CD1c-positive myeloid dendritic cell (primary cell): ENCODE measurements around the gene PES1.
"Not testable (repeated sequence)": the region's sequence is repeated elsewhere in the genome, so short reads cannot be mapped to it uniquely, and the experiment has no call there.

Experiments used
- DNase-seq: peaks from one replicate; pipeline ENCODE4 v3.0.0-alpha.2; 2016; ENCODE audit errors: extremely low spot score

The PES1 gene

GRCh38 chr22:30609260-30610185, 17.8 kb upstream of the PES1 start:
- DNase-seq, result peak; percentile 91

DNA sequence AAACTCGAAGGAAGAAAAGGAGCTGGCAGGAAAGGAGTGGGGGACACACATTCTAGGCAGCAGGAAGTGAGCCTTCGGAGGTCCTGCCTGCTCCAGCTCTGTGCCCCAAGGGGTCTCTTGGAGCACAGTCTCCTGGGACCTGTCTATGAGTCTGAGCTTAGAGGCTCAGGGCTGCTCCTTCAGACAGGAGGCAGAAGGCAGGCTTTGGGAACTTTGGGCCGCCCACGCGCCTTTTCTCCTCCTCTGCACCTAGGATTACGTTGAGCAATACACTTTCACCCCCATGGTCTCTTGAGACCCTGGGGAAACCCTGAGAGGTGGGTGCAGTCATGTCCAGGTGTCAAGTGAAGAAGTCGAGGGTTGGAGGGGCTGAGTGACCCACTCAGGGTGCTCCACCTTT, 16.2 kb upstream of the PES1 start:
- no peak for DNase-seq

- DNase-seq, result no peak
Observed at GRCh38 chr22:30607300-30607930, 15.7 kb upstream of the PES1 start.

- DNase-seq, result peak; percentile 70
Observed at GRCh38 chr22:30606455-30607299, 15.0 kb upstream of the PES1 start, which contains the start of gene TCN2. TSS of gene TCN2 (plus strand) at chr22:30607174. CDS start at chr22:30607332, 158 bp downstream.

- DNase-seq, result peak; percentile 74
Observed at GRCh38 chr22:30605449-30606110, 13.9 kb upstream of the PES1 start.

DNA sequence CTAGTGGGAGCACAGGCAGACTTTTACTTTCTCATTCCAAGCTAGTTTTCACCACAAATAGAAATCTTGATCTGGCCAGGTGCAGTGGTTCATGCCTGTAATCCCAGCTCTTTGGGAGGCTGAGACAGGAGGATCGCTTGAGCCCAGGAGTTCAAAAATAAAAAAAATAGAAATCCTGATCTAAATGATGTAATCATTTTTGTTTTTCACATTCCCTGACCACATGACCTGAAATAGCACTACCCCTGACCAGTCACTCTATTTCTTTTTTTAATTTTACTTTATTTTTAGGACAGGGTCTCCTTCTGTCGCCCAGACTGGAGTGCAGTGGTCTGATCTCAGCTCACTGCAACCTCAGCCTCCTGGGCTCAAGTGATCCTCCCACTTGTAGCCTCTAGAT, 13.0 kb upstream of the PES1 start:
- no peak for DNase-seq

GRCh38 chr22:30603801-30604200, 12.1 kb upstream of the PES1 start:
- no peak for DNase-seq

GRCh38 chr22:30602049-30602448, 10.3 kb upstream of the PES1 start:
- peak; percentile 21 for DNase-seq

GRCh38 chr22:30601464-30601863, 9.8 kb upstream of the PES1 start:
- DNase-seq, result no peak

GRCh38 chr22:30600921-30601320, 9.2 kb upstream of the PES1 start:
- DNase-seq, result peak; percentile 38

DNA sequence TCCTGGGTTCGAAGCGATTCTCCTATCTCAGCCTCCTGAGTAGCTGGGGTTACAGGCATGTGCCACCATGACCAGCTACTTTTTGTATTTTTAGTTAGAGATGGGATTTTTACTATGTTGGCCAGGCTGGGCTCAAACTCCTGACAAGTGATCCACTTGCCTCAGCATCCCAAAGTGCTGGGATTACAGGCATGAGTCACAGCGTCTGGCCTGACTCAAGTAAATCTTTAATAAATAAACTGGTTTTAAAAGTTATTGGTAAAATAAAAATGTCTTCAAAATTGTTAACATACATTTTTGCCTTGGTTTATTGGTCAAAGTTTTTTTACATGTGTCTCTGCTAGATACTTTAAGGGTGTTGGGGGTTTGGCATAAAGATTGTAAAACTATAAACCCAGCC, 7.3 kb upstream of the PES1 start:
- no peak for DNase-seq

GRCh38 chr22:30596886-30597285, 5.2 kb upstream of the PES1 start:
- no peak for DNase-seq

GRCh38 chr22:30596199-30596598, 4.5 kb upstream of the PES1 start:
- DNase-seq, result no peak

DNA sequence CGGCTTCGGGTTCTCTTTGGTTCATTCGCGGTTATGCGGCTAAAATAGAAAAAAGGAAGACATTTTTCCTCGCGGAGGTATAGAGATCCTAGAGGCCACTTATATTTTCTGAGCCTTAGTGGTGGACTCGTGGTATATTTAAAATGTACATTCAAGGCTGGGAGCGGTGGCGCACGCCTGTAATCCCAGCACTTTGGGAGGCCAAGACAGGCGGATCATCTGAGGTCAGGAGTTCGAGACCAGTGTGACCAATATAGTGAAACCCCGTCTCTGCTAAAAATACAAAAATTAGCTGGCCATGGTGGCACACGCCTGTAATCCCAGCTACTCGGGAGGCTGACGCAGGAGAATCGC, 627 bp upstream of the PES1 start:
- DNase-seq, result not testable (repeated sequence)

- DNase-seq, result no peak
Observed at GRCh38 chr22:30591191-30591587, 521 bp downstream of the PES1 start.

DNA sequence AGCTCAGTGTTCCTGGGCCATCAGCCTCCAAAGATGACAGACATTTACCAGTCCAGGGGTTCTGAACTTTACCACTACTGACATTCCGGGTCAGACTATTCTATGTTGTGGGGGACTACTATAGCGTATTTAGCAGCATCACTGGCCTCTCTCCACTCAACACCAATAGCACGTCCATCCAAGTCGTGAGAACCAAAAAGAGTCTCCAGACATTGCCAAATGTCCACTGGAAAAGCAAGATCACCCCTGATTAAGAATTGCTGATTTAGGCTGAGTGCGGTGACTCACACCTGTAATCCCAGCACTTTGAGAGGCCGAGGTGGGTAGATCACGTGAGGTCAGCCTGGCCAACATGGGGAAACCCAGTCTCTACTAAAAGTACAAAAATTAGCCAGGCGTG, 5.3 kb downstream of the PES1 start:
- no peak for DNase-seq

DNA sequence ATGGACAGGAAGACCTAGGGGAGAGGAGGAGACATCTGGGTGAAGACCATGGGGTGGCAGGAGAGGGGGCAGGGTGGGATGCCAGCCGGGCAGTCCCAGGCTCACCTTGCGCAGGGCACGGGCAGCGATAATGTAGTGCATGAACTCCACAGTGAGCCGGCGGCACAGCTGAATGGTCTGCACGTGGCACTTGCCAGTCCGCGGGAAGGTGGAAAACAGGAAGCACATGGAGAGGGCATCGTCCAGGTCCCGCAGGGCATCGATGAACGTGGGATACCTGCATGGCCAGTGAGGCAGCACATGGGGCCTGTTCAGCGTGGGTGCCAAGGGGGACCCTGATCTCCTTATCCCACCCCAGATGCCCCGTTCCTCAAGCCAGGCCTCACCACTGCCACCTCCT, 7.3 kb downstream of the PES1 start:
- DNase-seq, result no peak

GRCh38 chr22:30582788-30583545, 8.7 kb downstream of the PES1 start:
- no peak for DNase-seq

GRCh38 chr22:30582051-30582450, 9.7 kb downstream of the PES1 start:
- DNase-seq, result no peak

- DNase-seq, result no peak
Observed at GRCh38 chr22:30580896-30581295, 10.8 kb downstream of the PES1 start.

DNA sequence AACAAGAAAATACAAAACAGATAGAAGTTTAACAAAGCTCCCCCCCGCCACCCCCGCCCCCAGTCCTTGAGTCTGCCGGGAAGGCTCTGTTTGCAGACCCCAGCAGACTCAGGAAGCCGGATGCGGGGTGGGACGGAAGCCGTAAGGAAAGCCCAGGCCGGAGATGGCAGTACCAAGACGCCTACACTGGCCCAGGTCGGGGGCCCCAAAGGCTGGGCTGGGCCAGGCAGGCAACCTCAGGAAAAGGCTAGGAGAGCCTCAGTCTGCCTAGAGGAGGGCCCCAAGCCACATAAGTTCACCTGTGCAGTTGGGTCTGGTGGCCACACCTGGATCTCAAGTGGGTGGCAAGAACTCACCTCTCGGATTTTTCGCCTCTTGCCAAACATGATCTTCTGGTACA, 13.2 kb downstream of the PES1 start:
- no peak for DNase-seq
